Gastrocnemius medialis (tissue), 4 donors: ENCODE measurements around the gene NEBL. TPM values are rescaled to one million over a fixed set of nuclear protein-coding genes. Genes with fewer than 3 reads are reported as not detected.
A peak's percentile ranks its signal among the peaks of the same experiment; 100 is the strongest.

Source experiments
- ATAC-seq, 2 donors: fragments of 150-250 bp; one replicate each; pipeline ENCODE4 v1.9.1; 2016
- DNase-seq, 2 donors: peaks; one replicate each; pipeline ENCODE4 v3.0.0-alpha.2; 2019
- H3K27ac ChIP-seq, 4 donors: fragments of 200-600 bp; sonication (generic); 1 replicate in 1 of 4; 2 replicates in 3 of 4; pipeline ENCODE4 v1.5.1; 2016 to 2018; ENCODE audit warnings: mild to moderate bottlenecking in 2 of 4, moderate library complexity in 1 of 4
- H3K27me3 ChIP-seq, 3 donors: fragments of 200-600 bp; sonication (generic) in 2 of 3; 1 replicate in 1 of 3; 2 replicates in 2 of 3; pipeline versions ENCODE4 v1.5.1 to v1.6.0; 2016 to 2019; ENCODE audit warnings: mild to moderate bottlenecking in 1 of 3, moderate library complexity in 1 of 3
- H3K36me3 ChIP-seq, 2 donors: fragments of 200-600 bp; sonication (generic) in 1 of 2; one replicate each; pipeline ENCODE4 v1.5.1; 2017 to 2018
- H3K4me1 ChIP-seq, 2 donors: fragments of 200-600 bp; sonication (generic) in 1 of 2; one replicate each; pipeline ENCODE4 v1.5.1; 2016 to 2017; ENCODE audit warnings: mild to moderate bottlenecking in 2 of 2
- H3K4me3 ChIP-seq, 4 donors: fragments of 200-600 bp; sonication (generic) in 3 of 4; 1 replicate in 1 of 4; 2 replicates in 3 of 4; pipeline ENCODE4 v1.5.1; 2016 to 2019; ENCODE audit warnings: mild to moderate bottlenecking in 2 of 4
- H3K9me3 ChIP-seq, 3 donors: fragments of 200-600 bp; sonication (generic) in 2 of 3; 1 replicate in 1 of 3; 2 replicates in 2 of 3; pipeline ENCODE4 v1.5.1; 2016 to 2019
- CTCF ChIP-seq, 5 experiments: fragments of 450-650 bp in 3 of 5; fragments of 200-600 bp in 2 of 5; sonication (generic) in 2 of 5; IDR thresholded peaks in 4 of 5; conservative IDR thresholded peaks in 1 of 5; 1 replicate in 4 of 5; 2 replicates in 1 of 5; pipeline ENCODE4 v1.5.1; 2016 to 2019; ENCODE audit warnings: antibody characterized with exemption in 5 of 5, mild to moderate bottlenecking in 3 of 5, moderate library complexity in 3 of 5
- POLR2A ChIP-seq, 2 donors: fragments of 450-650 bp; IDR thresholded peaks; one replicate each; pipeline ENCODE4 v1.6.1; 2017; ENCODE audit warnings: antibody characterized with exemption in 2 of 2, mild to moderate bottlenecking in 2 of 2, moderate library complexity in 2 of 2
- in situ Hi-C, 4 donors: fragments of 200-750 bp; cut with MboI; loops; one replicate each; pipeline versions ENCODE4 v1.15.0 to v1.8.0; 2017; ENCODE audit warnings: low sequenced_read_pairs in 4 of 4
- intact Hi-C: fragments of 100-400 bp; cut with DNase I; formaldehyde crosslinking; loops from one replicate; pipeline ENCODE4 v1.15.1; 2023; ENCODE audit warnings: low total_unique reads
- total RNA-seq, 4 donors: library from RNA; depleted of rRNA; stranded (reverse); fragments of >200 nt; gene quantifications; one replicate each; pipeline versions ENCODE4 v1.1.0 to v1.2.3, GENCODE V29; 2016

Gene NEBL
- total RNA-seq, 4 donors from 2014 or later, result 1.6 to 2.7 (median 2.5) TPM

- no peak overlapping the region for H3K4me3 ChIP-seq
- intact Hi-C loops, result no loop called here
- ATAC-seq, result no peak
- no peaks in the 10 kb centered on the region for H3K9me3 ChIP-seq
- no peaks in the 10 kb centered on the region for H3K4me1 ChIP-seq
- no peaks in the 10 kb centered on the region for H3K36me3 ChIP-seq
- in situ Hi-C loops, result loop anchor here in 2 of 4 donors (25.0 kb wide), 2 partner anchors 404 to 1446 kb away; no protein-coding TSS in a partner anchor
- TF ChIP-seq CTCF (IDR thresholded peaks at IDR 0.05 in 4 of 5, conservative IDR thresholded peaks at IDR 0.05 in 1 of 5), result no peak
- no peak for TF ChIP-seq POLR2A (IDR thresholded peaks at IDR 0.05)
- DNase-seq, result no peak
- no peaks in the 10 kb centered on the region for H3K27me3 ChIP-seq
- H3K27ac ChIP-seq, result no peak overlapping the region
These were observed 38.6 kb downstream of the NEBL start for GRCh38 chr10:20858292-20859124.

GRCh38 chr10:20856484-20856883 is 40.6 kb downstream of the NEBL start:
- no peaks in the 10 kb centered on the region for H3K36me3 ChIP-seq

GRCh38 chr10:20855398-20856038 is 41.6 kb downstream of the NEBL start:
- TF ChIP-seq CTCF (IDR thresholded peaks at IDR 0.05 in 4 of 5, conservative IDR thresholded peaks at IDR 0.05 in 1 of 5) (peak in 1 of 5 experiments; percentile 31), POLR2A (IDR thresholded peaks at IDR 0.05) (no peak)
- in situ Hi-C loops (loop anchor here in 2 of 4 donors (25.0 kb wide), 2 partner anchors 407 to 1443 kb away; no protein-coding TSS in a partner anchor), intact Hi-C loops (no loop called here)
- H3K36me3 ChIP-seq, result no peaks in the 10 kb centered on the region
- H3K27me3 ChIP-seq, result no peaks in the 10 kb centered on the region
- no peak overlapping the region for H3K4me3 ChIP-seq
- H3K9me3 ChIP-seq, result no peaks in the 10 kb centered on the region
- H3K4me1 ChIP-seq, result no peaks in the 10 kb centered on the region
- no peak overlapping the region for H3K27ac ChIP-seq
- ATAC-seq (no peak), DNase-seq (no peak)

More at GRCh38 chr10:20856484-20856883, 40.6 kb downstream of the NEBL start:
- in situ Hi-C loops, result loop anchor here in 2 of 4 donors (25.0 kb wide), 2 partner anchors 406 to 1444 kb away; no protein-coding TSS in a partner anchor
- Histone ChIP-seq H3K27ac (no peak overlapping the region), H3K4me3 (no peak overlapping the region), H3K27me3 (no peaks in the 10 kb centered on the region), H3K9me3 (no peaks in the 10 kb centered on the region), H3K4me1 (no peaks in the 10 kb centered on the region)
- no peak for TF ChIP-seq CTCF (IDR thresholded peaks at IDR 0.05 in 4 of 5, conservative IDR thresholded peaks at IDR 0.05 in 1 of 5)
- TF ChIP-seq POLR2A (IDR thresholded peaks at IDR 0.05), result no peak
- no peak for ATAC-seq
- no peak for DNase-seq
- intact Hi-C loops, result no loop called here

- Histone ChIP-seq H3K27ac (no peak overlapping the region), H3K36me3 (no peaks in the 10 kb centered on the region), H3K4me1 (no peaks in the 10 kb centered on the region), H3K9me3 (no peaks in the 10 kb centered on the region), H3K27me3 (no peaks in the 10 kb centered on the region), H3K4me3 (no peak overlapping the region)
- in situ Hi-C loops, result loop anchor here in 2 of 4 donors (25.0 kb wide), 2 partner anchors 409 to 1441 kb away; no protein-coding TSS in a partner anchor
- intact Hi-C loops, result no loop called here
- TF ChIP-seq POLR2A (IDR thresholded peaks at IDR 0.05), result no peak
- no peak for TF ChIP-seq CTCF (IDR thresholded peaks at IDR 0.05 in 4 of 5, conservative IDR thresholded peaks at IDR 0.05 in 1 of 5)
- no peak for ATAC-seq
- DNase-seq, result no peak
These were observed 43.8 kb downstream of the NEBL start for GRCh38 chr10:20853276-20853675.
